HG03097 (cell line): Measurements from ENCODE around the gene PYDC1.
"Not testable (repeated sequence)": the region's sequence is repeated elsewhere in the genome, so short reads cannot be mapped to it uniquely, and the experiment has no call there.

Experiments
- ATAC-seq: cut with Tn5 transposase; IDR thresholded peaks from one replicate; pipeline ENCODE4 v1.9.1; 2021; ENCODE audit not compliant: unreplicated experiment, low FRiP score

Gene PYDC1

DNA sequence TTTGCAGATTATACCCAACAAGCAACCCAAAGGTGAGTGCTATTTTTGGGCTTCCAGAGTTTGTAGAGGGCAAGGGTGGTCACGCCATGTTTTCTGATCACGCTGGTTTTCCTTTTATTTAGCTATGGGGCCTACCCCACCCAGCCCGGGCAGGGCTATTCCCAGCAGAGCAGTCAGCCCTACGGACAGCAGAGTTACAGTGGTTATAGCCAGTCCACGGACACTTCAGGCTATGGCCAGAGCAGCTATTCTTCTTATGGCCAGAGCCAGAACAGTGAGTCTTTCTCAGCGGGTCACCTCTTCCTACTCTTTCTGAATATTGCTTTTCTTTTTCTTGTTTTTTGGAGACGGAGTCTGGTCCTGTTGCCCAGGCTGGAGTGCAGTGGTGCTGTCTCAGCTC is 34.5 kb downstream of the PYDC1 start:
- ATAC-seq: no peak

DNA sequence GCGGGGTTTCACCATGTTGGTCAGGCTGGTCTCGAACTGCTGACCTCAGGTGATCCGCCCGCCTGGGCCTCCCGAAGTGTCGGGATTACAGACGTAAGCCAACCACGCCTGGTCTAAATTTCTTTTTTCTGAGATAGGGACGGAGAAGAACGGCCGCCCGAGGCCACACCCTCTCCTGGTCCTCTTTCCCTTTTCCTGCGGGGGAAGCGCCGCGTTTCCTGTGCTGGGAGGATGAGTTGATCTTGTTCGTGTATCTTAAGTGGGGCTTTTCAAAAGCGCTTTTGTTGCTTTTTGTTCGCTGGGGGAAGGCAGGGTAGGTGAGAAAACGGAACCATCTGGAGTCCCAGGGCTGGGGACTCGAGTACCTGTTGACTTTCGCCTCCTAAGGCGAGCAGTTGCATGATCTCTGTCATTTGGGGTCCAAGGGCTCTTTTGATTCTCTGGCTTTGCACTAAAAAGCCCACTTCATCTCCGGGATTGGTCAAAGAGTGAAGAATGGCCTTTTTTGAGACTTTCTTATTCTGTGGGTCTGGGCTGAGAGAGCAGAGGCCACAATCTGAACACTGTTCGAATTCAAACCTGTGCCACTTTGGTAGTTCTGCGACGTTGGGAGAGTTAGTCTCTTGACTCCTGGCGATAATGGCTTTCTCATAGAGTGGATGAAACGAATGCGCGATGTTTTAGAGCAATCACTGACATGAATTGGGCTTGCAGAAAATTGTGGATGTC is 35.7 kb downstream of the PYDC1 start:
- no peak for ATAC-seq

DNA sequence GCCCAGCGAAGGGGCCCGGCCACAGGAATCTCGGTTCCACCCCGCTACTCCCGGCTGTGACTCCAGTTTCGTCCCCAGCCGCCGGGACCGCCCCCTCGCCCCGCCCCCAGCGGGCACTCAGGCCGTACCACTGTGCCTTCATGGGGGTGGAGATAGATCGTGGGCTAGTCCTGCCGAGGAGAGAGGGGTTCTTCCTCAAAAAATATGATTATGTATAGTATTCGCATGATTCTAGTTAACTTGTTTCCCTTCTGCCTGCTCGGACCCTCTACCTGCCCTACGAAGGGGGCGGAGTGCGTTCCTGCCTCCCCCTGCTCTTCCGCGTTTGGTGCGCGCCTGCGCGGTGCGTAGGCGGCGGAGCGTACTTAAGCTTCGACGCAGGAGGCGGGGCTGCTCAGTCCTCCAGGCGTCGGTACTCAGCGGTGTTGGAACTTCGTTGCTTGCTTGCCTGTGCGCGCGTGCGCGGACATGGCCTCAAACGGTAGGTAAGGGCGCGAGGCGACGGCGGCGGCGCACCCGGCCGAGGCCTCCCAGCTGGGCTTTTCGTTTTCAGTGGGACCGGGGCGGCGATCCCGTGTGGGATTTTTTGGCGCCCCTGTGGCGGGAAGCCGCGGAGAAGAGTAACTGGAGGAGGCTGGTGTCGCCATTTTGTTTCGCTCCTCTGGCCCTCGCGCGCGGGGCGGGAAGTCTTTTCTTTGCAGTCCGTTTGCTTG is 37.0 kb downstream of the PYDC1 start, which contains the start of gene FUS:
Gene FUS, plus strand, starts transcription at position 393 of the 713 bp plus-strand sequence. Its CDS starts 76 bp downstream, at position 469.
- ATAC-seq: peak; percentile 58

DNA sequence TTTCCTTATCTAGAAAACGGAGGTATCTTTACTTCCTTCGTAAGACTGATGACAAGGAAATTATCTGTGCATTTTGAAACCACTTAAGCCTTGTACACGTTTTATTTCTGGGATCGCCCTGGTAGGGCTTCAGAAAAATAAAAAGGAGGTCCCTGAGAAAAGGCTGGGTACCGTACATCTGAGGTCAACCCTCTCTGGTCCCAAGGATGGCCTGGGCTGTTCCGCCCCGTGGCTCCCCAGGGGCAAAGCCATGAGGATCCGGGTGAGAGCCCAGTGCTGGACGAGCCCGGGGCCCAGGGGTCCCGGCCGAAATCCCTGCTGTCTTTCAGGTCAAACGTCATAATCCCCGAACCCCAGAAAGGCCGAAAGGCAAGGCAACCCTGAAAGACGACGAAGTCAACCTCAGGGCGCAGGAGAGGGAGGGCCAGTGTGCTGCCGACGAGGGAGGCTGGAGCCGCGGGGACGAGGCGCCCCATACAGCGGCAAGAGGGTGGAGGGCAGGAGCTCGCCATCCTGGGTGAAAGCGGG is 37.7 kb downstream of the PYDC1 start:
- peak; percentile 3 for ATAC-seq

DNA sequence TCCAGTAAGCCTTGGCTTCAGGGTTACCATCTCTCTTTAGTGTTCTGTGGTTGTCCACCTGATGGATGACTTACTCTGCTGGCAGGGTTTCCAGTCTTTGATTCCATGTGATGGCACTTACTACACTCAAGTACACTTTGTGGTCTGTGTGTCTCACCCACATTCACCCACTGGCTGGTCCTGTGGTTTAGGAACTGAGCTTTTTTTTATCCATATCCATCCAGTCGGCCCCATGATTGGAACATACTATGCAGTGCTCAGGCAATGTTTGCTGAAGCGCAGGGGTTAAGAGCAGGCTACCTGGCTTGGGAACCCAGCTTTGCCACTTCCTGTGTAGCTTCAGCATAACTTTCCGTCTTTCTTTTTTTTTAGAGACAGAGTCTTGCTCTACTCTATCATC is 39.8 kb downstream of the PYDC1 start:
- no peak for ATAC-seq

DNA sequence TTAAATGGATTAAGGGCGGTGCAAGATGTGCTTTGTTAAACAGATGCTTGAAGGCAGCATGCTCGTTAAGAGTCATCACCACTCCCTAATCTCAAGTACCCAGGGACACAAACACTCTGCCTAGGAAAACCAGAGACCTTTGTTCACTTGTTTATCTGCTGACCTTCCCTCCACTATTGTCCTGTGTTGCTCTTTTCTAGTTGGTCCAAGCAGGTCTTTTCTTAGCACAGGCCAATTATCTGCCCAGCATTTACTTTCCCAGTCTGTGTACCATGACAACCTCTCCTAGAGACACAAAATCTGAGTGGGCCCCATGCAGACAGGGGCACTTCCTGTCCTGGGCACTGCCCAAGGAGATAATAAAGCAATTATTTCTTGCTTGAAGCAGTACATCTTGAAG is 46.9 kb downstream of the PYDC1 start:
- not testable (repeated sequence) for ATAC-seq

DNA sequence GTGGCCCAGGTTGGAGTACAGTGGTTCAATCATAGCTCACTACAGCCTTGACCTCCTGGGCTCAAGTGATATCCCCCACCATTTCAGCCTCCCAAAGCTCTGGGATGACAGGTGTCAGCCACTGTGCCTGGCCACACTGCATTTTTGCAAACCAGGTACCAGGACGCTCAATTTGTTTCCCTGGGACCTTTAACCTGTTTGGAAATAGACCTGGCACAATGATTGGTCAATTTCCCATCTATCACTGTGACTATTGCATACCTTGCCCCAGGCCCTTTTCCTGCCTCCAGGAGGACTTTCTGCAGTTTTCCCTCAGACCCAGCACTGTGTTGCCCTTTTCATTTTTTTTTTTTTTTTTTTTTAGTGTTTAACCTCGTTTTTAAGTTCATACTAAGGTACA is 48.1 kb downstream of the PYDC1 start:
- ATAC-seq: no peak

DNA sequence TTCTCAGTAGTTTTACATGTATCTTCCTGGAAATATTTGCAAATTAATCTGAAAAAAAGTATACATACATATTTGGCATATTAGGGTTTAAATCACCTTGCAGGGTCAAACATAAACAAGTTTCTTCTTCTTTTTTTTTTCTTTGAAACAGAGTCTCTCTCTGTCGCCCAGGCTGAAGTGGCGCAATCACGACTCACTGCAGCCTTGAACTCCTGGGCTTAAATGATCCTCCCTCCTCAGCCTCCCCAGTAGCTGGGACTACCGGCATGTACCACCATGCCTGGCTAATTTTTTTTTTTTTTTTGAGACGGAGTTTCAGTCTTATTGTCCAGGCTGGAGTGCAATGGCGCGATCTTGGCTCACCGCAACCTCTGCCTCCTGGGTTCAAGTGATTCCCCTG is 49.6 kb downstream of the PYDC1 start:
- ATAC-seq: no peak
